ENCODE data around the gene ABCA2. TPM values are rescaled to one million over a fixed set of nuclear protein-coding genes. Genes with fewer than 3 reads are reported as not detected.

Gene ABCA2
- total and polyA plus RNA-seq, 9 of the 15 experiments (the other 6 are each of a cell fraction or from before 2014, with no cell fraction given): 0.69 to 16.3 (median 6.1) TPM; not detected in 2

GRCh38 chr9:137067860-137068538, 40.0 kb upstream of the ABCA2 start (continued):
- TF ChIP-seq, protein P1, sequence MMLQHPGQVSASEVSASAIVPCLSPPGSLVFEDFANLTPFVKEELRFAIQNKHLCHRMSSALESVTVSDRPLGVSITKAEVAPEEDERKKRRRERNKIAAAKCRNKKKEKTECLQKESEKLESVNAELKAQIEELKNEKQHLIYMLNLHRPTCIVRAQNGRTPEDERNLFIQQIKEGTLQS (IDR thresholded peaks at IDR 0.05): peak; percentile 54; the same call in 1 of the 2 replicates
- TF ChIP-seq, protein P1 (CRISPR knock-in tag; conservative IDR thresholded peaks at IDR 0.05): no peak
- TF ChIP-seq, protein P2, sequence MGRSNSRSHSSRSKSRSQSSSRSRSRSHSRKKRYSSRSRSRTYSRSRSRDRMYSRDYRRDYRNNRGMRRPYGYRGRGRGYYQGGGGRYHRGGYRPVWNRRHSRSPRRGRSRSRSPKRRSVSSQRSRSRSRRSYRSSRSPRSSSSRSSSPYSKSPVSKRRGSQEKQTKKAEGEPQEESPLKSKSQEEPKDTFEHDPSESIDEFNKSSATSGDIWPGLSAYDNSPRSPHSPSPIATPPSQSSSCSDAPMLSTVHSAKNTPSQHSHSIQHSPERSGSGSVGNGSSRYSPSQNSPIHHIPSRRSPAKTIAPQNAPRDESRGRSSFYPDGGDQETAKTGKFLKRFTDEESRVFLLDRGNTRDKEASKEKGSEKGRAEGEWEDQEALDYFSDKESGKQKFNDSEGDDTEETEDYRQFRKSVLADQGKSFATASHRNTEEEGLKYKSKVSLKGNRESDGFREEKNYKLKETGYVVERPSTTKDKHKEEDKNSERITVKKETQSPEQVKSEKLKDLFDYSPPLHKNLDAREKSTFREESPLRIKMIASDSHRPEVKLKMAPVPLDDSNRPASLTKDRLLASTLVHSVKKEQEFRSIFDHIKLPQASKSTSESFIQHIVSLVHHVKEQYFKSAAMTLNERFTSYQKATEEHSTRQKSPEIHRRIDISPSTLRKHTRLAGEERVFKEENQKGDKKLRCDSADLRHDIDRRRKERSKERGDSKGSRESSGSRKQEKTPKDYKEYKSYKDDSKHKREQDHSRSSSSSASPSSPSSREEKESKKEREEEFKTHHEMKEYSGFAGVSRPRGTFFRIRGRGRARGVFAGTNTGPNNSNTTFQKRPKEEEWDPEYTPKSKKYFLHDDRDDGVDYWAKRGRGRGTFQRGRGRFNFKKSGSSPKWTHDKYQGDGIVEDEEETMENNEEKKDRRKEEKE (IDR thresholded peaks at IDR 0.05; ENCODE audit: borderline replicate concordance in 1 of 2, control insufficient read depth in 1 of 2, low read depth in 2 of 2, low read length in 1 of 2): no peak
- TF ChIP-seq CTBP1 (IDR thresholded peaks at IDR 0.05; ENCODE audit: borderline replicate concordance) (peak; percentile 60; the same call in 1 of the 2 replicates), CTCFL (IDR thresholded peaks at IDR 0.05; ENCODE audit: borderline replicate concordance, insufficient read depth, low read depth, low read length, poor library complexity, severe bottlenecking) (peak; percentile 77), GMEB1 (CRISPR knock-in tag; IDR thresholded peaks at IDR 0.05) (no peak), TSC22D4 (tag; IDR thresholded peaks at IDR 0.05) (no peak), ZNF263 (CRISPR knock-in tag; IDR thresholded peaks at IDR 0.05; ENCODE audit: borderline replicate concordance) (no peak), CREB1 (IDR thresholded peaks at IDR 0.05) (no peak), CREB1 (CRISPR knock-in tag; IDR thresholded peaks at IDR 0.05) (no peak), ETS1 (conservative IDR thresholded peaks at IDR 0.05; ENCODE audit: control insufficient read depth, low read depth, low read length) (0 out of 2 replicates have a peak, but pooled peaks have one; percentile 29), CREM (IDR thresholded peaks at IDR 0.05; ENCODE audit: low read depth) (peak; percentile 36), GABPB1 (CRISPR knock-in tag; IDR thresholded peaks at IDR 0.05) (peak; percentile 69)
- TF ChIP-seq, protein P3, sequence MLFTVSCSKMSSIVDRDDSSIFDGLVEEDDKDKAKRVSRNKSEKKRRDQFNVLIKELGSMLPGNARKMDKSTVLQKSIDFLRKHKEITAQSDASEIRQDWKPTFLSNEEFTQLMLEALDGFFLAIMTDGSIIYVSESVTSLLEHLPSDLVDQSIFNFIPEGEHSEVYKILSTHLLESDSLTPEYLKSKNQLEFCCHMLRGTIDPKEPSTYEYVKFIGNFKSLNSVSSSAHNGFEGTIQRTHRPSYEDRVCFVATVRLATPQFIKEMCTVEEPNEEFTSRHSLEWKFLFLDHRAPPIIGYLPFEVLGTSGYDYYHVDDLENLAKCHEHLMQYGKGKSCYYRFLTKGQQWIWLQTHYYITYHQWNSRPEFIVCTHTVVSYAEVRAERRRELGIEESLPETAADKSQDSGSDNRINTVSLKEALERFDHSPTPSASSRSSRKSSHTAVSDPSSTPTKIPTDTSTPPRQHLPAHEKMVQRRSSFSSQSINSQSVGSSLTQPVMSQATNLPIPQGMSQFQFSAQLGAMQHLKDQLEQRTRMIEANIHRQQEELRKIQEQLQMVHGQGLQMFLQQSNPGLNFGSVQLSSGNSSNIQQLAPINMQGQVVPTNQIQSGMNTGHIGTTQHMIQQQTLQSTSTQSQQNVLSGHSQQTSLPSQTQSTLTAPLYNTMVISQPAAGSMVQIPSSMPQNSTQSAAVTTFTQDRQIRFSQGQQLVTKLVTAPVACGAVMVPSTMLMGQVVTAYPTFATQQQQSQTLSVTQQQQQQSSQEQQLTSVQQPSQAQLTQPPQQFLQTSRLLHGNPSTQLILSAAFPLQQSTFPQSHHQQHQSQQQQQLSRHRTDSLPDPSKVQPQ (CRISPR knock-in tag; IDR thresholded peaks at IDR 0.05; ENCODE audit: borderline replicate concordance): no peak
